SIG-M5 treated with dmso at 0.1 percent for 504 hours (cell line): ENCODE data around the gene SGSH.

Source experiments
- DNase-seq: peaks from one replicate; lab custom pipeline; 2025; ENCODE audit not compliant: unreplicated experiment; lab: John Stamatoyannopoulos, UW

The SGSH gene

GRCh38 chr17:80187090-80187489, 33.0 kb downstream of the SGSH start:
- no peak for DNase-seq

- no peak for DNase-seq
Observed at GRCh38 chr17:80185968-80186367, 34.2 kb downstream of the SGSH start.

DNA sequence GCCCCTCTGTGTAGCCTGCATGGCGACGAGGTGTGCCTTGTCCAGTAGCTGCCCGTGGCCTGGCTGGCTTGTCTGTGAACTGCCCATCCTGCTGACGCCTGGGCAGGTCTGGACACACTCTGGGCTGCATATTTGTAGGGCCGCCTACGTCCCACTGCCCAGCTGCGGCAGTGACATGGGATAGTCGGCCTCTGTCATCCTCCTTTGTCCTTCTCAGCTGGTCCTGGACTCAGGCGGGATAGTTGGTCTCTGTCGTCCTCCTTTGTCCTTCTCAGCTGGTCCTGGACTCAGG, 35.8 kb downstream of the SGSH start:
- no peak for DNase-seq

GRCh38 chr17:80183581-80184422, 36.3 kb downstream of the SGSH start:
- no peak for DNase-seq

DNA sequence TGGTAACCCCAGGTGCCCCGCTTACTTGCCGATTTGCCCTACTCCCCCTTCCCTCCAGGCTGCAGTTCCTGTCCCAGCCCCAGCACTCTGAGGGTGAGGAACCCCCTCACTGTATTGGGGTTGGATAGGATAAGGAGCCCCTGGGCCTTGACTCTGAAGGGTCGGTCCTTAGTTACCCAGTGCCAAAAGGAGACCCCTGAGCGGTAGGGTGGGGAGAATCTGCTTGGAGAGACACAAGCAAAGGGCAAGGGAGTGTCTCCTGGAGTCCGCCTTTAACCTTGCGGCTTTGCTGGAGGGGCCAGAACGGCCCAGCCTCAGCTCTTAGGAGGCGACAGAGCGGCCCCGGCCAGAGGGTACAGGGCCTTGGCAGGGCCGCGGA, 37.3 kb downstream of the SGSH start:
- no peak for DNase-seq

DNA sequence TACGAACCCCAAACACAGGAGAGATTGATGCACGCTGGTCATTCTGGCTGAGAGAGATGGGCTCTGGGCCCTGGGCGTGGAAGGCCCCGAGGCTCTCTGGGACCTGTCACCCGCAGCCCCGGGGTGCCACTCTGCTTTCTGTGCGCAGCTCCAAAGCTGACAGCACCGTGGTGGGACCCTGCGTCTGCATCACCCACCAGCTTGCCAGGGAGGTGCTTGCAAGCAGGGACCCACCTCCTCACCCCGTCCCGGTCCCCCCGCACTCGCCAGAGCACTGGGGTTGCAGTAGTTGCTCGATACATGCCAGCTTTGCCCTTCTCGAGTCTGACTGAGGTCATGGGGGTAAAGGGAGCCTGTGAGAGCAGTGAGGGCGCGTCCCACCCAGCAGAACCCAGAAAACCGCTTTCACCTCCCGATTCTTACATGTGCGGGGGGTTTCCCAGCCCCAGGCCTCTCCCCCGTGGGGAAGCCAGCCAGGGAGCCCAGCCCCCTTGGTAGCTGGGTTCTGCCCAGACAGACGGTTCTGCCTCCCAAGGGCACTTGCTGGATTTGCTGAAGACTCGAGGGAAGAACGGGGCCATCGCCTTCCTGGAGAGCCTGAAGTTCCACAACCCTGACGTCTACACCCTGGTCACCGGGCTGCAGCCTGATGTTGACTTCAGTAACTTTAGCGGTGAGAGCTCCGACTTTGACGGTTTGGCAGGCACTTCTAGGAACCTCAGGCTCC, 37.9 kb downstream of the SGSH start:
- no peak for DNase-seq

DNA sequence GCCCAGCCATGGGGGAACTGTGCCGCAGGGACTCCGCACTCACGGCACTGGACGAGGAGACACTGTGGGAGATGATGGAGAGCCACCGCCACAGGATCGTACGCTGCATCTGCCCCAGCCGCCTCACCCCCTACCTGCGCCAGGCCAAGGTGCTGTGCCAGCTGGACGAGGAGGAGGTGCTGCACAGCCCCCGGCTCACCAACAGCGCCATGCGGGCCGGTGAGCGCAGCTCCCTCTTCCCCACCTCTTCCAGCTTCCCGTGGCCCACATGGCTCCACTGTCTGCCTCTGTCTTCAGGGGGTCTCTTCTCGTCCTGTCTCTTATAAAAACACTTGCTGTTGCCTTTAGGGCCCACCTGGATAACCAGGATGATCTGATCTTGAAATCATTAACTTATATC, 38.7 kb downstream of the SGSH start:
- DNase-seq, result no peak

DNA sequence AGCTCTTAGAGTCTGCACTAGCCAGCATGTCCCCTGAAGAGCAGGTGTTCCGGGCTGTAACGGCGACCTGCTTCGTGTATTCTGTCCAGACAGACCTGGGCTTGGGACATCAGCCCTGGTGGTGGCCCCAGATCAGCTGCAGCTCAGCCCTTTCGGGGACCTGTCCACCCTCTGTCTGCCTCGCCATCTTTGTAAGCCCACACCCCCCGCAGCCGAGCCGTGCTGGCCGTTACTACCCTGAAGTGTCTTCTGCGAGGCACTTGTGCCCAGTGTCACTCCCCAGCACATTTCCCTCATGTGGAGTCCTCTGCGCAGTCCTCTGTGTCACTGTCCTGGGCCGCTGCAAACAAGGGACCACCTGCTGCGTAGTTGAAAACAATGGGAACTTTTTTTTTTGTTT, 39.9 kb downstream of the SGSH start:
- DNase-seq, result no peak

DNA sequence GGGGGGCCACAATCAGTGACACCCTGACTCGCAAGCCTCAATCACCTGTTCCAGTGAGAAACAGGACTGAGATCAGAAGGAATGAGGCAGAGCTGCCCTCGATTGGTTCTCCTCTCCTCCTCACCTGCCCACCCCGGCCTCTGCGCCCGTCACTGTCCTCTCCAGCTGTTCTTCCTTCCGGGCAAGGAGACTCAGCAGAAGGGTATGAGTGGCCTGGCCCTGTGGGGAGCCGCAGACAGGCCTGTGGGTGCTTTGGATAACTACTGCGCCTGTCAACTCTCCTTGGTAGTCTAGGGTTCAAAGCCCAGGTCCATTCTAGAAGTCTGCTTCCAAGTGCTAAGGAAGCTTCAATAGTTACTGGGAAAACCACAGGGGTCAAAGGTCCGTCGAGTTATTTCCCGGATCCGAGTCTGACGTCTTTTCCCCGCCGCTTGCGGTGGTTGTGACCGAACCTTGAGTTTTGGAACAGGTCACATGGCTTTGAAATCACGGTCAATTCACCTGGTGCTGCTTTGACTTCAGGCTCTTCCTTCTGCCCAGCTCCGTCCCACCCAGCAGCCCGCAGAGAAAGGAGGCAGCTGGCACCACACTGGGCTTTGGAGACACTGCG, 42.0 kb downstream of the SGSH start:
- DNase-seq, result no peak

DNA sequence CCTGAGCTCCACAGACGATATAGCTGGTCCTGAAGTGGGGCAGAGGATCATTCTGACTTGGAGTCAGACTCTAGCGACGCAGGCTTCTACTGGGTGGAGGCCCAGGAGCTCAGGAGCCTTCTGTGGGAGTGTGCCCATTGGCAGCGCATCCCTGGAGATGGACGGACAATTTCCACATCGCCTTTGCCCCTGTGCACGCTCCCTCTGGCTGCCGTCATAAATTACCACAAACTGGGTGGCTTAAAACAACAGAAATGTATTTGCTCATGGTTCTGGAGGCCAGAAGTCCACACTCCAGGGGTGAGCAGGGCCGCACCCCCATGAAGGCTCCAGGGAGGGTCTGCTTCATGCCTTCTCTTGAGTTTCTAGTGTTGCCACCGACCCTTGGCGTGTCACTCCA, 43.4 kb downstream of the SGSH start:
- DNase-seq, result no peak

DNA sequence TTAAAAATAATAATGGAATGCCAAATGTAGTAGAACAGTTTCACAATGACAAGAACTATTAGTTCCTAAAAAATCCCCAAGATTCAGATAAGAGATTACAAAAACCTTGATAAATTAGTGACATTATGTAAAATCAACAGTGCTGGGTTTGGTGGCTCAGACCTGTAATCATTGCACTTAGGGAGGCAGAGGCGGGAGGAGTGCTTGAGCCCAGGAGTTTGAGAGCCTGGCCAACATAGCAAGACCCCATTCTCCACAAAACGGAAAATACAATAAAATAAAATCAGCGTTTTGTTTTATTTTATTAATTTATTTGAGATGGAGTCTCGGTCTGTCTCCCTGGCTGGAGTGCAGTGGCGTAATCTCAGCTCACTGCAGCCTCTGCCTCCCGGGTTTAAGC, 46.2 kb downstream of the SGSH start:
- no peak for DNase-seq

- DNase-seq, result no peak
Observed at GRCh38 chr17:80173126-80173525, 47.0 kb downstream of the SGSH start.

GRCh38 chr17:80171681-80172080, 48.5 kb downstream of the SGSH start:
- no peak for DNase-seq

DNA sequence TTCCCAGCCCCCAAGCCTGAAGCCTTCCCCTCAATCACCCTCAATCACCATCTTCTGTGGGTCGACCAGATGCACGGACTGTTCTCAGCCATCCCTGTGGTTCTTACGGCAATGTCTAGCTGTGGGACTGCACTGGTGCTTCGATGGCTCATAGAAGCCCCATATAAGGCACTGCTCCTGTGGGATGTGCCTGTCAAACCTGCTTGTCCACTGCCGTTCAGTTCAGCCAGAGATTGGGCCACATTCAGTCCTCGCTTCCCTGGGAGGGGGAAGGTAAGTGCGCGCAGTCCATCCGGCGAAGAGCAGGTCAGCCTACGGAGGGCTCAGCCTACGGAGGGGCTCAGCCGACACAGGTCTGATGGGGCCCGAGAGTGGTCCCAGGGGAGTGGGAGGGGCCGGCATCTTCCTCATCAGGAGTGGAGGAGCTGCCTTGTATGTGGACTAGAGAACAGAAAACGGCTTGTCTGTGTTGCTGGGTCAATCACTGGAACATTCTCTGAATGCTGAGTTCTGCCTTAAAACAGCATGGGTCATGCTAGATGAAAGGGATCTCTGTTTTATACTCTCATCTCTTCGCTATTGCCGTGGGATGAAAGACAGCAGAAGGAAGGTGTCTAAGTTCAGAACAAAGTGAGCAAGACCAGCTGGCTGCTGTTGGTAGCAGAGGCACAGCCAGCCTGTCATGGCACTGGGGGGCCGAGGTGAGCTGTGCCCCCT, 50.2 kb downstream of the SGSH start, which contains the start of gene CARD14:
Gene CARD14 (plus strand): TSS at position 247 of the 717 bp plus-strand sequence. CDS start 11,409 bp downstream, outside the sequence.
- DNase-seq, result peak; percentile 32

DNA sequence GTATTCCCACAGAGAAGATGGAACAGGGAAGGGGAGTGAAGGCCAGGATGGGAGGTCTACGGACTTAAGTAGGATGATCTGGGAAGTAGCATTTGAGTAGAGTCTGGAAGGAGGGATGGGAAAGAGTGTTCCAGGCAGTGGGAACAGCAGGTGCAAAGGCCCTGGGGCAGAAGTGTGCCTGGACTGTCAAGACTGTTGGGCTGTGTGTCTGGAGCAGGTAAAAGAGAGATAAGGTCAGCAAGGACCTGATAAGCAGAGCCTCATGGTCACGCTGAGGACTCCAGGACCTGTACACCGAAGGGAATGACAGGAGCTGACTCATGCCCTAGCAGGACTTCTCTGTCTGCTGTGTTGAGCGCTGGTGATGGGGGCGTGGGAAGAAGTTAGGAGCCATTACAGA, 51.0 kb downstream of the SGSH start:
- no peak for DNase-seq

DNA sequence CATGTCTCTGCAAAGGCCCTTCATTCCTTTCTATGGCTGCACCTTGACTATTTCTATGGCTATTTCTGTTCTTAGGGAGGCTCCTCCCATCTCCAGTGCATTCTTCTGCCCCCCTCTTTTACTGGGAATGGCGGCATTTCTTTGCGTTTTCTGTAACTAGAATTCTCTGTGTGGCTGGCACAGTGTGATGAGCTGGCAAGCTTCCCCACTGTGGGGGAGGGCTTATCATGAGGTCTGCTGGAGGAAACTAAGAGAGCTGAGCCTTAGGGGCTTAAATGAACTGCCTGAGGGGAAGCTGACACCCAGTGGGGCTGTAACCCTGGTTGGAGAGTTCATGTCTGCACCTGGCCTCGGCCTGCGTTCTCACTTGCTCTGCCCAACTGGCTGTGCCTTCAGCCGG, 51.8 kb downstream of the SGSH start:
- no peak for DNase-seq

GRCh38 chr17:80166446-80166845, 53.7 kb downstream of the SGSH start:
- DNase-seq, result peak; percentile 20

DNA sequence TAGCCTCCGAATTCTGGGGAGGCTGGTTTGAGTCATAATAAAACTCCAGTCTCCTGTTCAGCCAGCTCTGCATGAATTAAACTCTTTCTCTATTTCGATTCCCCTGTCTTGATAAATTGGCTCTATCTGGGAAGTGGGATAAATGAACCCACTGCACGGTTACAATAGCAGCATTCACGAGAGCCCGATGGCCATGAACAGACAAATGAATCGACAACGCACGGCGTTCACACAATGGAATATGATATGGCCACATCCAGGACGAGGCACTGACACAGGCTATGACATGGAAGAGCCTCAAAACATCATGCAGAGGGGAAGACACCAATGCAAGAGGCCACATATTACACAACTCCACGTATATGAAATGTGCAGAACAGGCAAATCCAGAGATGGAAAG, 55.9 kb downstream of the SGSH start:
- DNase-seq, result peak; percentile 8

DNA sequence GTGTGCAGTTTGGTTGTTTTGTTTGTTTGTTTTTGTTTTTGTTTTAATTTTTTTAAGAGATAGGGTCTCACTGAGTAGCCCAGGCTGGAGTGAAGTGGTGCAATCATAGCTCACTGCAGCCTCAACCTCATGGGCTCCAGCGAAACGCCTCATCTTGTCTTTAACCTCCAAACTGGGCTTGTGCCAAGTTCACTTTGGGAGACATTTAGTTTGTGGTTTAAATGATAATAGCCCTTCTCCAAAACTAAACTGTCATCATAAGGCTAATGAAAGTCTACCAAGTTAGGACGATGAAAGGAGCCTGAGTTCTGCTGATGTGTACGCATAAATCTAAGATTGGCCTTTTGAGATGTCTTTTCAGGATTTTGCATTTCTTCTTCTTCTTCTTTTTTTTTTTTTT, 56.8 kb downstream of the SGSH start:
- no peak for DNase-seq

DNA sequence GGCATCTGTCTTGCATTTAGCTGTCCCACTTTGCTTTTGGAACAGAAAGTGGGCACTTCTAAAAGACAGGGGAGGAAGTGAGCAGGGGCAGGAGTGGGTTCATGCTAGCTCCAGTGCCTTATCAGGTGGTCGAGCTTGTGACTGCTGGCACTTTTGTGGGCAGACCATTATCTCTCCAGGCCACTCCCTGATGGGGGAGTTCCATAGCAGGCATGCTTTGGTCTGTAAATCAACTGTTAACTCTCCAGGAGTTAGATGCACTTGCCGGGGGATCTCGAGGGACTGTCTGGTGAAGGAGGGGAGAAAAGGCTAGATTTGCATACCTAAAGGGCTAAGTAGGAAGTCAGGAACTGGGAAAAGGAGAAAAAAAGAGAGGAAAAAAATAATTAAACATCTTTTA, 59.6 kb downstream of the SGSH start:
- DNase-seq, result no peak
